Activated B cell treated with CpG ODN at 0.5 μM for 24 hours (primary cell): ENCODE measurements around the gene SLC27A2. TPM values are rescaled to one million over a fixed set of nuclear protein-coding genes. Genes with fewer than 3 reads are reported as not detected.

Experiments
- ATAC-seq: fragments of 200-7000 bp; cut with Tn5 transposase; one replicate; pipeline ENCODE4 v1.10.0; 2021; ENCODE audit warnings: low read depth, mild to moderate bottlenecking, moderate library complexity
- CTCF ChIA-PET: fragments of 350-600 bp; sonication (Branson Sonifier 250); formaldehyde crosslinking; loops from one replicate; lab custom pipeline; 2021; ENCODE audit warnings: antibody characterized with exemption; lab: Charles Lee
- POLR2A ChIA-PET: fragments of 350-600 bp; sonication (Branson Sonifier 250); formaldehyde crosslinking; loops from one replicate; lab custom pipeline; 2021; ENCODE audit warnings: antibody characterized with exemption; lab: Charles Lee
- DNase-seq: peaks from one replicate; pipeline ENCODE4 v3.0.0; 2022
- H3K27ac Mint-ChIP-seq: one replicate; pipeline ENCODE4 v1.8.0; 2020; ENCODE audit warnings: mixed read lengths
- H3K27me3 Mint-ChIP-seq: one replicate; pipeline ENCODE4 v1.8.0; 2021; ENCODE audit warnings: mixed read lengths
- H3K36me3 Mint-ChIP-seq: one replicate; pipeline ENCODE4 v1.8.0; 2021; ENCODE audit warnings: low read depth, mixed read lengths
- H3K4me1 Mint-ChIP-seq: one replicate; pipeline ENCODE4 v1.8.0; 2021; ENCODE audit warnings: mixed read lengths
- H3K4me3 Mint-ChIP-seq: one replicate; pipeline ENCODE4 v1.8.0; 2020; ENCODE audit warnings: mild to moderate bottlenecking, mixed read lengths
- H3K9me3 Mint-ChIP-seq: one replicate; pipeline ENCODE4 v1.8.0; 2020; ENCODE audit warnings: mixed read lengths
- intact Hi-C: fragments of 100-400 bp; cut with micrococcal nuclease; formaldehyde crosslinking; loops from one replicate; pipeline ENCODE4 v1.15.1; 2024
- total RNA-seq: library from RNA; stranded (reverse); gene quantifications from 2 replicates; pipeline ENCODE4 v1.2.3, GENCODE V29; 2022
- TF ChIP-seq, protein P1 (sequence below): fragments of 200-600 bp; IDR thresholded peaks from one replicate; pipeline ENCODE4 v1.8.0; 2022; ENCODE audit warnings: antibody characterized with exemption, mild to moderate bottlenecking

Gene SLC27A2
- total RNA-seq, 1 donor from 2014 or later = 0.29 TPM

DNA sequence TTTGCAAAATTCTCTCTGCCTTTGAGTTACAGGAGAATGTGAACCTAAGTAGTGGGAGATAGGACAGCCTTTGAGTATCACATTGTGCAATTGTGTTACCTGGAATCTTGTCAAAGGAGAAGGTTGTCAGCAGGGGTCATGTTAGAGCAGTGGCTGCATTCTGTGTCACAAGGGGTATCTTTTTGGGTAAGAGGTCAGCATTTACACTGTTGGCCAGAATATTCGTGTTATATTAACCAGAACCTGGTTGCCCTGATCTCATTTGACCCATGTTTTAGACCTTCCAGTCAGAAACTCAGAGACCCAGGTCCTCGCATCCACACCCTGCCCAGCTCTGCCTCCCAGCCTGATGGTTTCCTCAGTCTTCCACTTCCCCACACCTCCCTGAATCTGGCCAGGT is 56.3 kb downstream of the SLC27A2 start:
- H3K27ac Mint-ChIP-seq = no peak overlapping the region
- ATAC-seq (no peak), DNase-seq (no peak)
- no peaks in the 10 kb centered on the region for H3K9me3 Mint-ChIP-seq
- CTCF ChIA-PET = no interaction called here
- H3K36me3 Mint-ChIP-seq = no peaks in the 10 kb centered on the region
- TF ChIP-seq, protein P1, sequence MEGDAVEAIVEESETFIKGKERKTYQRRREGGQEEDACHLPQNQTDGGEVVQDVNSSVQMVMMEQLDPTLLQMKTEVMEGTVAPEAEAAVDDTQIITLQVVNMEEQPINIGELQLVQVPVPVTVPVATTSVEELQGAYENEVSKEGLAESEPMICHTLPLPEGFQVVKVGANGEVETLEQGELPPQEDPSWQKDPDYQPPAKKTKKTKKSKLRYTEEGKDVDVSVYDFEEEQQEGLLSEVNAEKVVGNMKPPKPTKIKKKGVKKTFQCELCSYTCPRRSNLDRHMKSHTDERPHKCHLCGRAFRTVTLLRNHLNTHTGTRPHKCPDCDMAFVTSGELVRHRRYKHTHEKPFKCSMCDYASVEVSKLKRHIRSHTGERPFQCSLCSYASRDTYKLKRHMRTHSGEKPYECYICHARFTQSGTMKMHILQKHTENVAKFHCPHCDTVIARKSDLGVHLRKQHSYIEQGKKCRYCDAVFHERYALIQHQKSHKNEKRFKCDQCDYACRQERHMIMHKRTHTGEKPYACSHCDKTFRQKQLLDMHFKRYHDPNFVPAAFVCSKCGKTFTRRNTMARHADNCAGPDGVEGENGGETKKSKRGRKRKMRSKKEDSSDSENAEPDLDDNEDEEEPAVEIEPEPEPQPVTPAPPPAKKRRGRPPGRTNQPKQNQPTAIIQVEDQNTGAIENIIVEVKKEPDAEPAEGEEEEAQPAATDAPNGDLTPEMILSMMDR = no peak
- no peaks in the 10 kb centered on the region for H3K4me1 Mint-ChIP-seq
- H3K4me3 Mint-ChIP-seq = no peak overlapping the region
- no peaks in the 10 kb centered on the region for H3K27me3 Mint-ChIP-seq
- POLR2A ChIA-PET = no interaction called here
- intact Hi-C loops = no loop called here

DNA sequence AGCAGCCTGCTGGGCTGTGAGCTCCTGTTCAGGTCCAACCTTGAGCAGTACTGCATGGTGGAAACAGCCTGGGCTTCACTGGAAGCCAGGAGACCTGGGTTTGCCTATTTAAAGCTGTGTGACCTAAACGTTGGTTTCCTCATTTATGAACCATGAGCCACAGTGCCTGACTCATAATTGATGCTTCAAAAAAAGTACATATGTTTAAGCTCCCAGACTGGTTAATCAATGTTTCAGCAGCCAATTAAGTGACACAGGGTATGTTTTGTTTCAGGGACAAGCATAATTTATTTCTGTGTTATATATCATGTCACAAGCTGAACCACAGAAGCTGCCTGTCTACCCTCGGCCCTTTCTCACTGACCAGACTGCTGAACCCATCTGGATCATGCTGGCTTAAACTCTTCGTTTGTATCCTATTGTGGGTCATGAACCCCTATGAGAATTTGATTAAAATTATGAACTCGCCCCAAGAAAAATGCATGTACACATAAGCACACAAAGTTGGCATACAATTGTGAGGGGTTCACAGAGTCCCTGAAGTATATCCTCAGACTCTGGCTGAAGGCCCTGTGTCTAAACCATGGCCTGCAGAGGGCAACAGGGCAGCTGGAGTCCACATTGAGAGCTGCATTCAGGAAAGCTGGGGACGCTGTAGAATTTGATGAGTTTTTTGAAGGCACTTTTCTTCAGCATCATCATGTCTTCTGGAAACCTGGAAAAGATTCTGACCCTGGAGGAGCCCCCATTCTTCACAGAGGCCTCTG is 59.9 kb downstream of the SLC27A2 start:
- Mint-ChIP-seq H3K27me3 (no peaks in the 10 kb centered on the region), H3K4me3 (no peak overlapping the region), H3K4me1 (no peaks in the 10 kb centered on the region), H3K9me3 (no peaks in the 10 kb centered on the region), H3K36me3 (no peaks in the 10 kb centered on the region), H3K27ac (no peak overlapping the region)
- ChIA-PET POLR2A (no interaction called here), CTCF (no interaction called here)
- no peak for ATAC-seq
- intact Hi-C loops = no loop called here
- TF ChIP-seq, protein P1 = no peak
- no peak for DNase-seq

DNA sequence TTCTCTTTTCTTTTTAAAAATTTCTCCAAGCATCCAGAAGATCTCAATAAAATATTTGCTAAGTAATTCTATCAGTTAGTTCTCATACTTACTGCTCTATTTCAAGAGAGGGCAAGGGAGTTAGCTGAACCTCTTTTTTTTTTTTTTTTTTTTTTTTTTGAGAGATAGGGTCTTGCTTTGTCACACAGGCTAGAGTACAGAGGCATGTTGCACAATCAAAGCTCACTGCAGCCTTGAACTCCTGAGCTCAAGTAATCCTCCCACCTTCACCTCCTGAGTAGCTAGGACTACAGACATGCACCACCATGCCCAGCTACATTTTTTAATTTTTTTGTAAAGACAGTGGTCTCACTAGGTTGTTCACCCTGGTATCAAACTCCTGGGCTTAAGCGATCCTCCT is 62.2 kb downstream of the SLC27A2 start:
- no peaks in the 10 kb centered on the region for H3K27me3 Mint-ChIP-seq
- H3K4me1 Mint-ChIP-seq = peaks cover 9% of the 10 kb centered on the region
- ATAC-seq (no peak), DNase-seq (no peak)
- intact Hi-C loops = no loop called here
- ChIA-PET CTCF (no interaction called here), POLR2A (no interaction called here)
- TF ChIP-seq, protein P1 = no peak
- H3K9me3 Mint-ChIP-seq = no peaks in the 10 kb centered on the region
- no peak overlapping the region for H3K27ac Mint-ChIP-seq
- H3K4me3 Mint-ChIP-seq = no peak overlapping the region
- H3K36me3 Mint-ChIP-seq = no peaks in the 10 kb centered on the region

DNA sequence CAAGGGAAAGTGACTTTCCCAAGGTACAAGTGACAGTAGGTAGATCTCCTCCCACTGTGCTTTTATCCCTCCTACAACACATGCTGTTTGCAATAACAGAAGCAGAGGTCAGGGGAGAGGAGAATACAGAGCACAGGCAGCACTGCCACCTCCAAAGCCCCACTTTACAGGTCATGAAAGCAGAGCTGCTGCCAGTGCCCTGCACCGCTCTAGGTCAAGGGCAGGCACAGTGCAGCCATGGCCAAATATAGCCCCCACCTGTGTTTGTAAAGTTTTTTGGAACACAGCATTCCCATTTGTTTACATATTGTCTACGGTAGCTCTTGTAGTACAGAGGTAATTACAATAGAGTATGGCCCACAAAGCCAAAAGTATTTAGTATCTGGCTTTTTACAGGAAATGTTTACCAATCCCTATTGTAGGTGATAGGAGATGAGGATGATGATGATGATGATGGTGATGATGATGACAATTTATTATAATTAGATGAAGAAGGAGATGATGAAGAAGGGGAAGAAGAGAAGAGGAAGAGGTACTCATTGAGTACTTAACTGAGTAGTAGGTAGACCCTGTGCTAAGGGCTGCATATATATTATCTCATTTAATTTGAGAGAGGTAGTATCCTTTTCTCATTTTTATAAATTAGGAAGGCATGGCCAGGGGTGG is 63.1 kb downstream of the SLC27A2 start:
- no peaks in the 10 kb centered on the region for H3K27me3 Mint-ChIP-seq
- peaks cover 9% of the 10 kb centered on the region for H3K4me1 Mint-ChIP-seq
- POLR2A ChIA-PET = no interaction called here
- no peak overlapping the region for H3K27ac Mint-ChIP-seq
- DNase-seq = no peak
- no peaks in the 10 kb centered on the region for H3K9me3 Mint-ChIP-seq
- no peak for ATAC-seq
- no peaks in the 10 kb centered on the region for H3K36me3 Mint-ChIP-seq
- no peak overlapping the region for H3K4me3 Mint-ChIP-seq
- CTCF ChIA-PET = no interaction called here
- TF ChIP-seq, protein P1 = no peak
- intact Hi-C loops = no loop called here

DNA sequence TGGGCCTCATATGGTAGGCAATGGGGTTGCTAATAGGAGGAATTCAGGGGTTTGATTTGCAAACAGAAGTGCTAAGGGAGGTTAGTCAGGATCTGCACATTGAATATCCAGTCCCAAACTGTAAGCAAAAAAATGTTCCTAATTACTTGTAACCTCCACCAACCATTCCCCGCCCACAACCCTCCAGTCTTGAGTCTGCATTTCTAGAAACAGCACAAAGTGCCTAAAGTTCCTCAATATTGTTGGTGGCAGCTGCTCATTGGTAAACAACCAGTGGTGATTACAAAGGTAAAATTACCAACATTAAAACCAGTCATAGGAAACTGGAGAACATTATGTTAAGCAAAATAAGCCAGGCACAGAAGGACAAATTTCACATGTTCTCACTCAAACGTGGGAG is 64.6 kb downstream of the SLC27A2 start:
- Mint-ChIP-seq H3K27ac (no peak overlapping the region), H3K4me1 (peaks cover 9% of the 10 kb centered on the region), H3K27me3 (no peaks in the 10 kb centered on the region), H3K9me3 (no peaks in the 10 kb centered on the region), H3K36me3 (no peaks in the 10 kb centered on the region), H3K4me3 (no peak overlapping the region)
- TF ChIP-seq, protein P1 = no peak
- intact Hi-C loops = no loop called here
- CTCF ChIA-PET = no interaction called here
- DNase-seq = no peak
- ATAC-seq = no peak
- POLR2A ChIA-PET = no interaction called here
